PC-9 (cell line): ENCODE measurements around the gene ASZ1.

Experiments
- CTCF ChIP-seq: fragments of 200-600 bp; sonication (generic); conservative IDR thresholded peaks from 2 replicates; pipeline ENCODE4 v1.6.1; 2017; ENCODE audit warnings: mixed run types, antibody characterized with exemption, mild to moderate bottlenecking, moderate library complexity
- EZH2 ChIP-seq: fragments of 200-600 bp; sonication (generic); IDR thresholded peaks from 2 replicates; pipeline ENCODE4 v1.8.0; 2017; ENCODE audit warnings: antibody characterized with exemption, low read depth

- TF ChIP-seq CTCF (peak; percentile 25; the same call in 1 of the 2 replicates), EZH2 (no peak)
Observed at GRCh38 chr7:117401293-117402002, 25.8 kb downstream of the ASZ1 start.
